Measurements from ENCODE around the gene SHTN1.

Gene SHTN1

GRCh38 chr10:117005026-117005526 lies at the start of gene SHTN1:
Gene SHTN1 (minus strand): TSS chr10:117005187. CDS start chr10:117005079, 108 bp downstream.
- no peak for DNase-seq (ENCODE audit: low read depth in 2 of 2)

DNA sequence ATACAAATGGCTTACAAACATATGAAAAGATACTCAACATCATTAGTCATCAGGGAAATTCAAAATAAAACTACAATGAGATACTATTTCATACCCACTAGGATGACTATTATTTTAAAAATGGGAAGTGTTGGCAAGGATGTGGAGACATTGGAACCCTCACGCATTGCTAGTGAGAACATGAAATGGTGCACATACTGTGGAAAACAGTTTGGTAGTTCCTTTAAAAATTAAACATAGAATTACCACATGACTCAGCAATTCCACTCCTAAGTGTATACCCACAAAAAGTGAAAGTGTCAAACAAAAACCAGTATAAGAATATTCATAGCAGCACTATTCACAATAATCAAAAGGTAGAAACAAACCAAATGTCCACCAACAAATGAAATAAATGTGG lies 48.5 kb upstream of the SHTN1 start:
- no peak for DNase-seq (ENCODE audit: low read depth in 2 of 2)

DNA sequence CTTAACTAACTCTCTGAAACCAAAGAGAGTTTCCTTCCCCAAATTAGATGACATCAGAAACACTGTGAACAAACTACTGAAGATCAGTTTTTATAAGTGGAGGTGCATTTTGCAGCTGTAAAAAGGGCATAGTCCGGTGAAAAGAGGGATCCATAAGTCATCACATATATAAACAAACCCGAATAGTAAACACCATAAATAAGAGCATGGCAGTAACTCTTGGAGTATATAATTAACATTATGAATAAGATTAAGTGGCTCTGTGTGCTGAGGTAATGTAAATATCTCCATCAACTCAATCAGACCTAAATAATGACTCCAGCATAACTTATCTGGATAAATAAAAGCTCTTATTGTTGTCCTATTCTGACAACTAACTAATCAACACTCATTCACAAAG lies 43.0 kb upstream of the SHTN1 start:
- no peak for DNase-seq (ENCODE audit: low read depth in 2 of 2)

DNA sequence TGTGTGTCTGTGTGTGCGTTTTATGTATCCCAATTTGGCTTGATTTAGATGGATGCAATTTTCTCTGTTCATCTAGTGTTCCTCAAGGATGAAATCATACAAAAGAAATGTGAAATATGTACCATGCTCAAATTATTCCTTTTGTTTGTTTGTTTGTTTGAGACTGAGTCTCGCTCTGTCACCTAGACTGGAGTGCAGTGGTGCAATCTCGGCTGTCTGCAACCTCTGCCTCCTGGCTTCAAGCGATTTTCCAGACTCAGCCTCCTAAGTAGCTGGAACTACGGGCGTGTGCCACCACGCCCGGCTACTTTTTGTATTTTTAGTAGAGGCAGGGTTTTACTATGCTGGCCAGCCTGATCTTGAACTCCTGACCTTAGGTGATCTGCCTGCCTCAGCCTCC lies 11.3 kb upstream of the SHTN1 start:
- no peak for DNase-seq (ENCODE audit: low read depth in 2 of 2)

DNA sequence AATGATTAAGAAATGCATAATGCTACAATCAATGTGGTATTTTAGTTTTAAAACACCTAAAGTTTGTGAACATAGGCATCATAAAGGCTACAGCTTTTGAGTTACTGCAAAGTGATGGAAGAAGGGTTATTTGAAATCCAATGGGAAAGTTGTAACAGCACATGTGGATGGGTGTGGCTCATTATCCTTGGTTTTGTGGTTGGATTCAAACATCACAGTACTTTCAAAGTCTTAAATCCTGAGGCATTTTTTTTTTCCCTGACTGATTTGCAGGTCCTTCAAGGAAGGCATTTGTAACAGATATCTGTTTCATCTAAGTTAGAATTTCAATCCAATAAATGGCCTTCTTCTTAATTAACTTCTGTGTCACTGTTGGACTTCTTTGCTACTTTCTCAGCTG lies 9.8 kb upstream of the SHTN1 start:
- DNase-seq (ENCODE audit: low read depth in 2 of 2): no peak

DNA sequence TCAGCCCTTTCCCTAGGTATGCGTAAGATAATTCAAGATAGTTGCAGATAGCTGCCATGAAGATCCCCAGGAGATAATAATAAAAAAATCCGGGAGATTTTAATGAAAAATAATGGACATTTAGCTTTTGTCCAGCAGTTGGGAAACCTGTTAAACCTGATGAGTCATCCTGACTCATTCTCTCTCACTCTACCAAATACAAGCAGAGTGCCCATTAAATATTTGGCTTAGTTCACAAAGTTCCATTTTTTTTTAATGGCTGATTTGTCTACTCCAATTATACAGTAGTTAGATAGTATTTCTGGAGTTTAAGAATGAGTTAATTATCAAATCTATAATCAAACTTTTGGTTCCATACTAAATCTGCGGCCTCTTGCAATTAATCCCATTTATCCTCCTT lies 2.1 kb upstream of the SHTN1 start:
- DNase-seq (ENCODE audit: low read depth in 2 of 2): no peak

DNA sequence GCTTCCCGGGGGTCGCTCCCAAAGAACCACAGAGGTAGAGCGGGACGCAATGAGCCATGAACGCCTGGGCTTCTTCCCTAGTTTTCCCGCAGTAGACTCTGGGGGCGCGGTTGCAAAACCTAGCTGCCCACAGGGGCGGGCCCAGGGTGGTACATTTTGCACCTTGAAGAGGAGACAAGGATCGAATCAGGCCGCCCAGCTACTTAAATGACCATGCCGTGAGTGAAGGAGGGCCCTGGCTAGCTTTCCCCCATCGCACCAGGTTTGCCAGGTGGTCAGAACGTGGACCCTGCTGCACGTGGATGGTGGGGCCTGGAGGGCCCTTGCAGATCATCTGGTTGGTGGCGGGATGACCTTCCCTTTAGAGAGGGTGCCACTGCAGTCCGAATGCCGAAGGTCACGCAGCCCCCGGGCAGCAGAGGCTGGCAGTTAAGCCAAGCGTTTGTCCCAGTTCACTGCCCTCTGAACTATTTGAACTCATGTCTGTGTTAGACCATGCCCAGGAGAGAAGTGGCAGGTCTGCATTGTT lies 604 bp upstream of the SHTN1 start:
- DNase-seq (ENCODE audit: low read depth in 2 of 2): no peak

GRCh38 chr10:117004227-117005025 lies 561 bp downstream of the SHTN1 start:
- no peak for DNase-seq (ENCODE audit: low read depth in 2 of 2)

GRCh38 chr10:117003336-117003735 lies 1.7 kb downstream of the SHTN1 start:
- no peak for DNase-seq (ENCODE audit: low read depth in 2 of 2)

GRCh38 chr10:117002206-117002605 lies 2.8 kb downstream of the SHTN1 start:
- no peak for DNase-seq (ENCODE audit: low read depth in 2 of 2)

DNA sequence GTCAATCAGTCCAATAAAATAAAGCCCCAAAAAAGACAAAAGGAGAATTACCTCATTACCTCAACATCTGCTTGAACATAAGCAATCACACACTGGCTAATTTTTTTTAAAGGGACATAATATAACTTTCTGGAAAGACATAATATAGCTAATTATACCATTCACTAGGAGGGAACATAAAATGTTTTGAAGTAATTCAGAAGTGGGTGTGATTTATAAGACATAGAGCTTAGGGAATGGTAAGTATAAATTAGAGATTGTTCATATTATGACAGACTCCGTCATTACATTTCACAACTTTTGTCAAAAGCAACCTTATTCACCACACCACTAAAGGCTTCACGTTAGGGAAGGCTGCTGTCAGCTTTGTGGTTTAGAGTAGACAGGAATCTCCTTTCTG lies 3.8 kb downstream of the SHTN1 start:
- no peak for DNase-seq (ENCODE audit: low read depth in 2 of 2)

DNA sequence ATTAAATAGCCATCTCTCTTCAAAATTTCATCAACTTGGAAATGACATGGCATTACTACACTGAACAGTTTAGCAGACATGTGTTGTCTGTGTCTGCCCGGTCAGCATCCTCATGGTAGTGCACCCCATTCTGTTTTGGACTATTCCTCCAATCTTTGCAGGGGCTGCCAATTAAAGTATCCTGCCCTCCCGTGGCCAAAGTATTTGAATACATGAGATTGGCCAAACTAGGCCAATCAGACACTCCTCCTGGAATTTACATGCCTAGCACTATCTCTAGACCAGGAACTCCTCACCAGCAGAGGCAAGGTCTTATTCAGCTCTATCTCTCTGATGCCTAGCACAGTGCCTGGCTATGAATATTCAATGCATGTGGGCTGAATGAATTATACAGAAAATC lies 4.4 kb downstream of the SHTN1 start:
- DNase-seq (ENCODE audit: low read depth in 2 of 2): no peak

DNA sequence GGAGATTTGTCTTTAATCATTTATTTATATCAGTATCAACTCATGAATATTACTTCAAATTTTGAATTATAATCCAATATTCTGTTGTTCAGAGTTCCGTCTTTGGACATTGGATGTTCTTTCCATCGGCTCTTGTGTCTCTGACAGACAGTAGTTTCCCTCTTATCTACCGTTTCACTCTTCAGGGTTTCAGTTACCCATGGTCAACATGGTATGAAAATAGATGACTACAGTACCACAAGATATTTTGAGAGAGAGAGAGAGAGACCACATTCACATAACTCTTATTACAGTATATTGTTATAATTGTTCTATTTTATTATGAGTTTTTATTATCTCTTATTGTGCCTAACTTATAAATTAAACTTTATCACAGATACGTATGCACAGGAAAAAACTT lies 6.8 kb downstream of the SHTN1 start:
- no peak for DNase-seq (ENCODE audit: low read depth in 2 of 2)

DNA sequence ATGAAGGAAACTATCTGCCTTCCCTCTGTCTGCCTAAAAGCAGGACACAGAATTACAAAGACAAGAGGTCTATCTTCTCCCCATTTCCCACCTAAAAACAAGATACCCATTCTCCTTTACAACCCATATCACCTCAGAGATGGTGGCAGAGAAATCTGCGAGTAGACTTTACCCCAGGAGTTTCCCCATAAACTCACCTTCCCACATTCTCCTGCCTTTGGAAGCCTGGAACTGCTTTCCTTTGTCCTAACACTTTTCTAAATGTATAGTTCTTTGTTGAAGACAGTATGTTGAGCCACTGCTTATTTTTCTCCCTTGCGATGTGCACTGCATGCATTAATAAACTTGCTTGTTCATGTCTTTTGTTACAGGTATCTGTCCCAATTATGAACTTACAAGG lies 8.0 kb downstream of the SHTN1 start:
- DNase-seq (ENCODE audit: low read depth in 2 of 2): no peak

- no peak for DNase-seq (ENCODE audit: low read depth in 2 of 2)
Observed at GRCh38 chr10:116995648-116996047, 9.3 kb downstream of the SHTN1 start.

DNA sequence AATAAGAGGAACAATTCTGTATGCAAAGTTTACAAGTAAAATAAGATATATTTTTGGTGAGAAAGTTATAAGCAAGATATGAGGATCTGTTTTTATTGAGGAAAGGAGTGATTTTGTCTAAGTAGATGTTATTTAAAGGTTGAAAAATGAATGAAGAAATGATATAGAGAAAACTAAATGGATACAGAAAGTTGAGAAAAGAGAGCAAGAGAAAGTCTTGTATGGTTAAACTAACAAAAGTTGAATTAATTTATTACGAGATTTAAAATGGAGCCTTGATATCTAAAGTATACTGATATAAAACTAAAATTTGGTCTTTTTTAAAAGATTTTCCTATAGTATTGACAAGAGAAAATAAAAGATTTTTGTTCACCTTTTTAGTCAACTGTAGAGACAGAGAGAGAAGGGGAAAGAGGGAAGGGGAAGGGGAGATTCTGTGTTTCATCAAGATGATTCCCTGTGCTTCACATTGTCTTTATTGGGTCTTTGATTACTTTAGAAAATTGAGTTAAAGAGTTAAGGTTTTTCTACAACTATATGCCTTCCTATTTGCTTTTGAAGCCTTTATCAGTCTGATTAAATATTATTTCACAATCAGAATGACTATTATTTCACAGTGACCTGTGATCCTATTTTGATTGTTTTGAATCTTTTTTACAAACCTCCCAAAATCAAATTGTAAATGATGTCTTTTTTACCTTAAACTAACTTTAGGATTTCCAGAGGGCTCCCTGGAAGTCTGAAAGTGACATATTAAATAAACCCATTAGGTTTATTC lies 10.7 kb downstream of the SHTN1 start:
- DNase-seq (ENCODE audit: low read depth in 2 of 2): no peak

DNA sequence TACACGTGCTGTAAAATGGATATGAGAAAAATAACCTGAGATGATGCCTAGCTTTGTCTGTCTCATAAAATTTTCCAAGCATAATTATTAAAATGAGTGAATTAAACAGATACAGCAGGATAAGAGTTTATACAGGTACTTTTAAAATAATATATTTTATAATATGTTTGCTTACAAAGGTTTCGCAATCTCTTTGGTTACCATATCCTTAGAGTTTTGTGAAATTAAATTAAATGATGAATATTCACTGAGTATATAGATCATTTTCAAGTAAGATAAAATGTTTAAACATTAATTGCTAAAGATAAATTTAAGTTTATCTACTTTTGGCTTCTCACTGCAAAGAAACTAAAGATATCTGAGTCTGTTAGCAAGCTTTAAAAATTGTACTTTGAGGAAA lies 11.4 kb downstream of the SHTN1 start:
- DNase-seq (ENCODE audit: low read depth in 2 of 2): no peak

DNA sequence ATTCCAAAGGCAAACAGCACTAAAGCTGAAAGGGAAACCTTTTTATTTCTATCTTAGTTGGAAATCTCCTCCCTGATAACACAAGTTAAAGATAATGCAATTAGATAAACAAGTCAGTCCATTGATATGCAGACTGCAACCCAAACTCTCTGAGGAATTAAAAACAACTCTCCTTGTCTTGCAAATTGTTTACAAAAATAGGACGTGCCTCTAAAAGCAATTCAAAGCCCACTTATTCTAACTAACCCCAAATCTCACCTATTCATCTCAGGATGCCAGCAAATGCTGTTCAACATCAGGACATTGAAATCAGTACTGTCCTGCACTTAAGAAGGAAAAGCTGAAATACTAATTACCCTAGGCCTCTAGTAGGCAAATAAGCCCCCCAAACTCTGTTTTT lies 12.8 kb downstream of the SHTN1 start:
- no peak for DNase-seq (ENCODE audit: low read depth in 2 of 2)

GRCh38 chr10:116990276-116990800 lies 14.6 kb downstream of the SHTN1 start:
- no peak for DNase-seq (ENCODE audit: low read depth in 2 of 2)

DNA sequence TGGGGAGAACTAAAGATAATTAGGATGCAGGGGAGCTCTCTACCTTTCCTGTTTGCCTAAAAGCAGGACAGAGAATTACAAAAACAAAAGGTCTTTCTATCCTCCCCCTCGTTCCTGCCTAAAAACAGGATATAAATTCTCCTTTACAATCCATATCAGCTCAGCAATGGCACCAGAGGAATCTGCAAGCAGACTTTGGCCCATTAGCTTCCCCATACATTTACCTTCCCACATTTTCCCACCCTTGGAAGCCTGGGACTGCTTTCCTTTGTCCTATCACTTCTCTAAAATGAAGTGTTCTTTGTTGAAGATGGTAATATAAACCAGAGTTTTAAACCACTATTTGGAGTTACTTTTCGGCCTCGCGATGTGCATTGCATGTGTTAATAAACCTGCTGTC lies 15.5 kb downstream of the SHTN1 start:
- no peak for DNase-seq (ENCODE audit: low read depth in 2 of 2)

- no peak for DNase-seq (ENCODE audit: low read depth in 2 of 2)
Observed at GRCh38 chr10:116988311-116988710, 16.7 kb downstream of the SHTN1 start.

DNA sequence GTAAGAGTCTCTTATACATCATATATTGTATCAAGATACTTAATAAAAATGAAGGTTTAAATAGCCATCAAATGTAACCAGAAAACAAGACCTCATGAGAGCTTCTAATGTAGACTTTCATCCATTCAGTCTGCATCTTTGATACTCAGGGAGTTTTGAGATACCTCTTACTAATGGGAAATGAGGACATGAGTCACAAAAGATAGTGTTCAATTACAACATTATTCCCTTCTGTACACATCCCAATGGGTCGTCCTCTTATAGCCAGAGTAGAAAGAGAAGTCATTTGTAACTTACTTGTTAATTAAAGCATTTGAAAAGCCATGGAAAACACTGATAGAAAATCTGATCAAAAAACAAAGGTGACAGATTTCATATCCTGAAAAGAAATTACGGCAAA lies 19.4 kb downstream of the SHTN1 start:
- DNase-seq (ENCODE audit: low read depth in 2 of 2): no peak

Data from stimulated activated CD8-positive, alpha-beta memory T cell treated with anti-CD3 and anti-CD28 coated beads, Interleukin-2, amount 100 ng/mL, for 1 hour (primary cell).